ENCODE results near the gene NBPF20. TPM values are rescaled to one million over a fixed set of nuclear protein-coding genes. Genes with fewer than 3 reads are reported as not detected.
"Not testable (repeated sequence)": the region's sequence is repeated elsewhere in the genome, so short reads cannot be mapped to it uniquely, and the experiment has no call there.

Gene NBPF20
- total and polyA plus RNA-seq, 8 donors = 1.3 to 4.7 (median 2.2) TPM

GRCh38 chr1:145454824-145455177 lies 29.4 kb upstream of the NBPF20 start:
- peaks cover 0 to 31% of the 10 kb centered on the region in 2 donors for H3K27me3 ChIP-seq
- H3K9me3 ChIP-seq; H3K27ac ChIP-seq; H3K36me3 ChIP-seq; H3K4me3 ChIP-seq; ATAC-seq; H3K4me1 ChIP-seq; DNase-seq; intact Hi-C loops (cut with DNase I): not testable (repeated sequence)

DNA sequence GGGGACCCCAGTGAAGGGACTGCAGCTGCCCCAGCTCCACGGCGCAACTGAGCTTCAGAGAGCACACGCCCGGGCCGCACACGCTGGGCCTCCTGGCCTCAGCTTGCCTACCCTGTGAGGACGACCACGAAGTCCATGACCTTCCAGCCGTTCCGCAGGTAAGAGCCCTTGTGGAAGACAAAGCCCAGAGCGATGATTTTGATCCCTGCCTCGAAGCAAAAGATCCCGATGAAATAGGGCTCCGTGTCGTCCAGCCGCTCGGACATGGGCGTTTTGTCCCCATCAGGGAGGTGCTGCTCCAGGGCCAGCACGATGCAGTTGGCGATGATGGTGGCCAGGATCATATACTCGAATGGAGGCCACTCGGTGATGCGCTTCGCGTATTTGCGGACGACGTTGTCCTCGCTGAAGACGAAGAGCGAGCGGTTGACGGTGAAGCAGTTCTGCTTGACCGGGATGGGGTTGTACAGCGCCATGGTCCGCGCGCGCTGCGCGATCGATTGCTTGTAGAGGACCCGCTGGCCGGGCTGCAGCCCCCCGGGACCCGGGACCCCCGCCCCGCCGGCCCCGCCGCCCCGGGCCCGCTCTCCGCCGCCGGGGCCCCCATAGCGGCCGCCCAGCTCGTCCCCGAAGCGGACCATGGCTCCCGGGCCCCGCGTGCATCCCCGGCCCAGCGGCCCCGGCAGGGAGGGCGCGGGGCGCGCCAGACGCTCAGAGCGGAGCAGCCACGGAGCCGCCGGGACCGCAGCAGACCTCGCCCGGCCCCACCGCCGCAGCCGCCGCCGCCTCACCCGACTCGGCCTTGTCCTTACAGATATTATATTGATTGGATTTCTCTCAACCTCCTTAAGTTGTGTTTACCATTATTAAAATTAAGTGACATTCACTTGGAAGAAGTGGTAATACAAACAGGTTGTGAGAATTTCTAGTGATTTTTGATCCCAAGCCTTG lies 28.7 kb upstream of the NBPF20 start:
- H3K36me3 ChIP-seq; H3K27ac ChIP-seq; H3K4me1 ChIP-seq; intact Hi-C loops (cut with DNase I); ATAC-seq; H3K9me3 ChIP-seq; H3K4me3 ChIP-seq: not testable (repeated sequence)
- DNase-seq = peak in 1 of 4 donors; percentile 58
- peaks cover 0 to 30% of the 10 kb centered on the region in 2 donors for H3K27me3 ChIP-seq

DNA sequence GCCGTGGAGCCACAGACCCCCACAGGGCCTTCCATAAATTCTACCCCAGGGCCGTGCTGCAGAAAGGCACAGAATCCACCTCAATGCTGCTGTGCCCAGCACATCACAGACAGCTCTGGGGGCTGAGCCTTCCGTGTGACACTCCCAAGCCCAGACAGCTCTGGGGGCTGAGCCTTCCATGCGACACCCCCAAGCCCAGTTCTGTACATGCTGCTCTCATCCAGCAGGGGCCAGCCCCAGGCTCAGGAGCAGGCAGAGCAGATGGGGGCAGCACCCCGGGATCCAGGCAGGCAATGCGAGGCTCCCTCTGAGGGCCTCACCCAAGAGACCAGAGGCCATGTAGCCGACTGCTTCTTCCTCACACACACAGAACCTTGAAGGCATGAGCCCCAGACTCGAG lies 27.1 kb upstream of the NBPF20 start:
- H3K9me3 ChIP-seq; H3K4me3 ChIP-seq; intact Hi-C loops (cut with DNase I); DNase-seq; H3K4me1 ChIP-seq; H3K36me3 ChIP-seq; H3K27ac ChIP-seq; ATAC-seq: not testable (repeated sequence)
- peaks cover 0 to 30% of the 10 kb centered on the region in 2 donors for H3K27me3 ChIP-seq

DNA sequence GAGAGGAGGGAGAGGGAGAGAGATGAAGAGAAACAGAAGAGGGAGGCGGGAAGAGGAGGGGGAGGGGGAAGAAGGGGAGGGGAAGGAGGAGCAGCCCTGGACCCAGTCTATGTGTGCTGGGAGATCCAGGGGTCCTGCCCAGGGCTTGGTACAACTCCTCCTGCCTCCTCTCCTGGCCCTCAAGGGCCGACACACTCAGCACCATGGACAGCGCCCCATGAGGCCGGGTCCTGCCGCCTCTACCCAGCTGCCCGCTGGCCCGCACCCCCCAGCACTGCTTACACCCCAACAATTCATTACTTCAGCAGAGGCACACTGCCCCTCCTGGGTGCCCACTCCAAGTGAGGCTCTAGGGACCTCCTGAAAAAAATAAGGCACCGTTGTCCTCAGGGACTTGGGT lies 26.5 kb upstream of the NBPF20 start:
- ATAC-seq (peak; percentile 85), DNase-seq (peak in 2 of 4 donors; percentile 12 to 69)
- H3K4me1 ChIP-seq; H3K4me3 ChIP-seq; H3K36me3 ChIP-seq; intact Hi-C loops (cut with DNase I); H3K9me3 ChIP-seq; H3K27ac ChIP-seq: not testable (repeated sequence)
- H3K27me3 ChIP-seq = peaks cover 0 to 30% of the 10 kb centered on the region in 2 donors

- intact Hi-C loops (cut with DNase I); ATAC-seq; H3K4me3 ChIP-seq; H3K27me3 ChIP-seq; H3K27ac ChIP-seq; H3K9me3 ChIP-seq; H3K4me1 ChIP-seq; DNase-seq; H3K36me3 ChIP-seq: not testable (repeated sequence)
Measured at GRCh38 chr1:145445219-145445618, 19.8 kb upstream of the NBPF20 start.

GRCh38 chr1:145442340-145442739 lies 16.9 kb upstream of the NBPF20 start:
- intact Hi-C loops (cut with DNase I); DNase-seq; ATAC-seq: not testable (repeated sequence)

DNA sequence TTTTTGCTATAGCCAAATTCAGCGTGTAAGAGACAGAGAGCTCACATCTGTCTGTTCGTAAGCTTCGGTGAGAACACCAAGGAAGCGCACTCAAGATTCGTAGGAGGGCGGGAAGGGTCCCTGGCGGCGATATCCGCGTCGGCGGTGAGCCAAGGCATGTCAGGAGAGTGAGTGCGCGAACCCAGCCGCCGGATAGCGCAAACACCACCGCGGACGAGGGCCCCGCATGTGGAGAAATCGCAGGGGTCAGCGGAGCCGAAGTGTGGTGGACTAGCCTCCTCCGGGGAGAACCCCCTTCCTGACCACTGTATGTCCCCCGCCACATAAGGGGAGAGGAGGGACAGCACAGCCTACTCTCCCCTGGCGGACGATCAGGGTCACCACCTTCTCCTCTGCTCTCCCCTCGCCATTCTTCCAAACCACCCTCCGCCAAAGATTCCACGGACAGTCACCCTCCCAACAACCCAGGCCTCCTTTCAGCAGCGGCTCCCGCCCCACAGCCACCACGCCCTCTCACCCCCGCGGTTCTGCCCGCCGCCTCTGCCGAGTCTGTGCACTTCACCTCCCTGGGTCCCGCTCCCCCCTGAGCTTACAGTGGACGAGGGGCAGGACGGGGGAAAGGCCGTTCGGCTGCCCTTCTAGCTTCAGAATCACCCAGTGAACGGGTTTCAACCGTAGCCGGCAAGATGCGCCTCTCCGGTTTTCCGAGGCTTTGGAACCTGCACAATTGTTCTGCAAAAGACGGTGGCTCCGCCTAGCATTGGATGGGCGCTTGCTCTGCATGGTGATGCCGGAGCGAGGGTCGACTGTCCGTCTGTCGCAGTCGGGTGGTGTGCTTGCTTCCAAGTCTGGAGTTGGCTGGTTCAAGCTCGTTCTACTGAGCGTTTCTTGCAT lies 6.2 kb upstream of the NBPF20 start:
- ATAC-seq = peak; percentile 41
- DNase-seq; H3K36me3 ChIP-seq; H3K9me3 ChIP-seq; intact Hi-C loops (cut with DNase I); H3K27ac ChIP-seq; H3K4me1 ChIP-seq; H3K4me3 ChIP-seq: not testable (repeated sequence)
- H3K27me3 ChIP-seq = peaks cover 18 to 69% of the 10 kb centered on the region in 2 donors

More at GRCh38 chr1:145442340-145442739, 16.9 kb upstream of the NBPF20 start:
- H3K36me3 ChIP-seq, H3K27ac ChIP-seq, H3K4me3 ChIP-seq, H3K27me3 ChIP-seq, H3K4me1 ChIP-seq, H3K9me3 ChIP-seq: not testable (repeated sequence)

DNA sequence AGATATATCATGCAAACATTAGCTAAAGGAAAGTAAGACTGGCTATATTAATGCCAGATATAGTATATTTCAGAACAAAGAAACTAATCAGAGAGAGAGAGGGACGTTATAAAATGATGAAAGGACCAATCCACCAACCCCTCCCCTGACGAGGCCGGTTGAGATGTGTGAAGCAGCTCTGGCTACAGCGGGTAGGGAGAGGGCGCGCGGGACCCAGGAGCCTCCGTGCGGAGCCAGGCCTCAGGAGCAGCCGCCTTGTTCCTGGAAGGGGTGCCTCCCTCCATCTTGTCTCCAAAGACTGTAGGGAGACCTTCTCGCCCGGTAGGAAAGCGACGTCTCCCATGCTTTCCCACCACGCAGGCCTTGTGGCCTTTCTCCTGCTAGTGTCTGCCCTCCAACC lies 5.4 kb upstream of the NBPF20 start:
- peak; percentile 25 for ATAC-seq
- H3K4me3 ChIP-seq; H3K36me3 ChIP-seq; H3K27ac ChIP-seq; H3K9me3 ChIP-seq; DNase-seq; intact Hi-C loops (cut with DNase I); H3K4me1 ChIP-seq: not testable (repeated sequence)
- H3K27me3 ChIP-seq = peaks cover 18 to 76% of the 10 kb centered on the region in 2 donors

DNA sequence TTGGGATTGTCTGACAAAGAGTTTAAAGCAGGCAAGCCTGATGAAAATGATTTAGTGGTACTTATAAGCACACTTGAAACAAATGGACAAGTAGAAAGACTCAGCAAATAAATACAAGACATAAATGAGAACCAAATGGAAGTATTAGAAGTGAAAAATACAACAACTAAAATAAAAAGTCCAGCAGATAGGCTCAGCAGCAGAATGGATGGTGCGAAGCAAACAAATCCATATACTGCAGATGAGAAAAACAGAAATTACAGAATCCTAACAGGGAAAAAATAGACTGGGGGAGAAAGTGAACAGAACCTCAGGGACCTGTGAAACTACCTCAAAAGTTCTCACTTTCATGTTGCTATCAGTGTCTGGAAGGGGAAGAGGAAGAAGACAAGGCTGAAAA lies 3.9 kb upstream of the NBPF20 start:
- ATAC-seq; H3K9me3 ChIP-seq; intact Hi-C loops (cut with DNase I); DNase-seq; H3K27ac ChIP-seq; H3K36me3 ChIP-seq; H3K4me3 ChIP-seq: not testable (repeated sequence)
- peaks cover 2 to 17% of the 10 kb centered on the region in 2 donors for H3K4me1 ChIP-seq
- H3K27me3 ChIP-seq = peaks cover 18 to 85% of the 10 kb centered on the region in 2 donors

GRCh38 chr1:145424612-145425435 lies 579 bp downstream of the NBPF20 start:
- Histone ChIP-seq H3K4me1 (peaks cover 2 to 11% of the 10 kb centered on the region in 2 donors), H3K27me3 (peaks cover 12 to 49% of the 10 kb centered on the region in 2 donors), H3K27ac (peak overlapping the region in 1 of 2 donors; percentile 37), H3K4me3 (peak overlapping the region; percentile 56 to 61)
- DNase-seq; intact Hi-C loops (cut with DNase I); H3K9me3 ChIP-seq; H3K36me3 ChIP-seq: not testable (repeated sequence)
- peak; percentile 89 for ATAC-seq

DNA sequence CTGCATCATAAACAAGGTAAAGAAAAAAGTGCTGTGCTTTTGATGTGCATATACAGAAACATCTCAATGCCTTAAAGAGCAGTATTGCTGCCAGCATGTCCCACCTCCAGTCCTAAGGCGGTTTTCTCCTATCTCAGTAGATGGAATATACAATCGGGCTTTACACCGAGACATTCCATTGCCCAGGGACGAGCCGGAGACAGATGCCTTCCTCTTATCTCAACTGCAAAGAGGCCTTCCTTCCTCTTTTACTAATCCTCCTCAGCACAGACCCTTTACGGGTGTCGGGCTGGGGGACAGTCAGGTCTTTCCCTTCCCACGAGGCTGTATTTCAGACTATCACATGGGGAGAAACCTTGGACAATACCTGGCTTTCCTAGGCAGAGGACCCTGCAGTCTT lies 10.3 kb downstream of the NBPF20 start:
- H3K4me1 ChIP-seq; H3K36me3 ChIP-seq; H3K27ac ChIP-seq; H3K4me3 ChIP-seq; intact Hi-C loops (cut with DNase I); DNase-seq; H3K27me3 ChIP-seq; ATAC-seq; H3K9me3 ChIP-seq: not testable (repeated sequence)

DNA sequence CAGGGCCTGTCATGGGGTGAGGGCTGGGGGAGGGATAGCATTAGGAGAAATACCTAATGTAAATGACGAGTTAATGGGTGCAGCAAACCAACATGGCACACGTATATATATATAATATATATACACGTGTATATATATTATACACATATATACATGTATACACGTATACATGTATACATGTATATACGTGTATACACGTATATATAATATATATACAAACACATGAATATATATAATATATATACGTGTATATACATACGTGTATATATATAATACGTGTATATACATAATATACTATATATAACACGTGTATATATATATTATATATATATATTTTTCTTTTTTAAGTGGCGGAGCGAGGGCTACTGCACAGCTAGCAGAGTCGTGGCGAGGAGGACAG lies 18.1 kb downstream of the NBPF20 start:
- intact Hi-C loops (cut with DNase I); H3K27me3 ChIP-seq; ATAC-seq; DNase-seq; H3K27ac ChIP-seq; H3K36me3 ChIP-seq; H3K4me1 ChIP-seq; H3K4me3 ChIP-seq; H3K9me3 ChIP-seq: not testable (repeated sequence)
